ENCODE results near the gene ANAPC16. TPM values are rescaled to one million over a fixed set of nuclear protein-coding genes. Genes with fewer than 3 reads are reported as not detected.

The ANAPC16 gene
- total RNA-seq: 105 TPM

GRCh38 chr10:72215611-72216549 is at the start of gene ANAPC16, which contains the start of gene ASCC1:
ANAPC16 (plus strand) TSS chr10:72216012; CDS start chr10:72223915, 7,903 bp downstream.
ASCC1 (minus strand) TSS chr10:72216276; CDS start chr10:72213298, 2,978 bp downstream.

GRCh38 chr10:72273410-72274212 is 57.8 kb downstream of the ANAPC16 start, which contains the start of gene DDIT4:
DDIT4 (plus strand) TSS chr10:72273924; CDS start chr10:72274217, 293 bp downstream.

Small RNAs within 50 kb of the gene (small RNA-seq; reads per million reads assigned to genes)
- not detected for gene RF00019 (ENCODE audit: low replicate concordance)
- gene RF00340 (ENCODE audit: low replicate concordance): not detected

Other genes starting within 250 kb of the ANAPC16 start
- gene SPOCK2, start 127.5 kb upstream of the ANAPC16 start, total RNA-seq: 73.7 TPM
- 27.2 TPM for gene ASCC1, start 264 bp downstream of the ANAPC16 start, total RNA-seq
- gene DDIT4, start 57.9 kb downstream of the ANAPC16 start, total RNA-seq: 374 TPM
- gene DNAJB12, start 138.9 kb downstream of the ANAPC16 start, total RNA-seq: 31.6 TPM

Measured in metanephros (tissue), 2 donors.